HG03097 (cell line): ENCODE results near the gene EIF2S3B.
"Not testable (repeated sequence)": the region's sequence is repeated elsewhere in the genome, so short reads cannot be mapped to it uniquely, and the experiment has no call there.

Source experiments
- ATAC-seq: cut with Tn5 transposase; IDR thresholded peaks from one replicate; pipeline ENCODE4 v1.9.1; 2021; ENCODE audit not compliant: unreplicated experiment, low FRiP score

EIF2S3B gene

GRCh38 chr12:10505620-10506019 is at the start of gene EIF2S3B:
EIF2S3B (plus strand) TSS chr12:10505890; CDS start chr12:10505903, 13 bp downstream.
- no peak for ATAC-seq

- no peak for ATAC-seq
These were observed 48.8 kb upstream of the EIF2S3B start for GRCh38 chr12:10456856-10457255.

- ATAC-seq: no peak
These were observed 47.9 kb upstream of the EIF2S3B start for GRCh38 chr12:10457760-10458159.

GRCh38 chr12:10466311-10466710 is 39.4 kb upstream of the EIF2S3B start:
- ATAC-seq: no peak

- ATAC-seq: no peak
These were observed 36.0 kb upstream of the EIF2S3B start for GRCh38 chr12:10469701-10470100.

GRCh38 chr12:10472808-10473207 is 32.9 kb upstream of the EIF2S3B start:
- not testable (repeated sequence) for ATAC-seq

GRCh38 chr12:10481901-10482300 is 23.8 kb upstream of the EIF2S3B start:
- not testable (repeated sequence) for ATAC-seq

GRCh38 chr12:10487328-10487727 is 18.4 kb upstream of the EIF2S3B start:
- not testable (repeated sequence) for ATAC-seq

- no peak for ATAC-seq
These were observed 13.9 kb upstream of the EIF2S3B start for GRCh38 chr12:10491766-10492165.

GRCh38 chr12:10497602-10498001 is 8.1 kb upstream of the EIF2S3B start:
- no peak for ATAC-seq

GRCh38 chr12:10498042-10498441 is 7.6 kb upstream of the EIF2S3B start:
- no peak for ATAC-seq

GRCh38 chr12:10501030-10501429 is 4.7 kb upstream of the EIF2S3B start:
- no peak for ATAC-seq

- no peak for ATAC-seq
These were observed 2.2 kb upstream of the EIF2S3B start for GRCh38 chr12:10503460-10503859.

GRCh38 chr12:10511756-10512355 is 6.2 kb downstream of the EIF2S3B start:
- no peak for ATAC-seq

- no peak for ATAC-seq
These were observed 7.1 kb downstream of the EIF2S3B start for GRCh38 chr12:10512798-10513197.

GRCh38 chr12:10521555-10521954 is 15.9 kb downstream of the EIF2S3B start:
- no peak for ATAC-seq

GRCh38 chr12:10528174-10528953 is 22.7 kb downstream of the EIF2S3B start:
- ATAC-seq: no peak

GRCh38 chr12:10529603-10530002 is 23.9 kb downstream of the EIF2S3B start:
- ATAC-seq: no peak

GRCh38 chr12:10537721-10538120 is 32.0 kb downstream of the EIF2S3B start:
- ATAC-seq: no peak

- ATAC-seq: peak; percentile 92
These were observed 35.1 kb downstream of the EIF2S3B start for GRCh38 chr12:10540776-10541205.

GRCh38 chr12:10543499-10543898 is 37.8 kb downstream of the EIF2S3B start:
- ATAC-seq: no peak

GRCh38 chr12:10551375-10551774 is 45.7 kb downstream of the EIF2S3B start:
- ATAC-seq: no peak
